Progenitor cell of endocrine pancreas (in vitro differentiated cells): ENCODE results near the gene KRTAP10-1. TPM values are rescaled to one million over a fixed set of nuclear protein-coding genes. Genes with fewer than 3 reads are reported as not detected.

ENCODE experiments used
- DNase-seq: peaks from one replicate; pipeline ENCODE4 v3.0.0; 2021; ENCODE audit warnings: low spot score; ENCODE audit not compliant: unreplicated experiment
- H3K27ac Mint-ChIP-seq: 2 replicates; pipeline ENCODE4 v1.8.0; 2021; ENCODE audit warnings: mild to moderate bottlenecking, moderate library complexity, mixed read lengths
- H3K27me3 Mint-ChIP-seq: 2 replicates; pipeline ENCODE4 v1.8.0; 2021; ENCODE audit warnings: mixed read lengths
- H3K36me3 Mint-ChIP-seq: 2 replicates; pipeline ENCODE4 v1.8.0; 2022; ENCODE audit warnings: mixed read lengths; ENCODE audit not compliant: insufficient read depth
- H3K4me1 Mint-ChIP-seq: 2 replicates; pipeline ENCODE4 v1.8.0; 2021; ENCODE audit warnings: low read depth, mixed read lengths
- H3K4me3 Mint-ChIP-seq: 2 replicates; pipeline ENCODE4 v1.8.0; 2021; ENCODE audit warnings: low read depth, mild to moderate bottlenecking, moderate library complexity, mixed read lengths
- H3K9me3 Mint-ChIP-seq: 2 replicates; pipeline ENCODE4 v1.8.0; 2021; ENCODE audit warnings: low read depth, mixed read lengths
- CTCF ChIP-seq: fragments of 200-600 bp; sonication (generic); IDR thresholded peaks from one replicate; pipeline ENCODE4 v1.5.0; 2021; ENCODE audit warnings: antibody characterized with exemption, mild to moderate bottlenecking; ENCODE audit not compliant: unreplicated experiment
- long read RNA-seq: library from polyadenylated mRNA; unstranded; transcript quantifications from one replicate; pipeline ENCODE4 v2.0.0, GENCODE V29; 2020
- total RNA-seq: library from RNA; stranded (reverse); gene quantifications from 2 replicates; pipeline ENCODE4 v1.2.1, GENCODE V29; 2021

Gene KRTAP10-1
- total RNA-seq = not detected in 2 replicates
- long read RNA-seq = 0 reads

GRCh38 chr21:44539991-44540666, at the start of gene KRTAP10-1:
TSS of gene KRTAP10-1 (minus strand) at chr21:44540195. CDS start at chr21:44540150, 45 bp downstream.
- Mint-ChIP-seq H3K27me3 (no peaks in the 10 kb centered on the region), H3K27ac (no peak within 1 kb of the TSS)

GRCh38 chr21:44589094-44589493, 49.1 kb upstream of the KRTAP10-1 start:
- peaks cover 12% of the 10 kb centered on the region for H3K9me3 Mint-ChIP-seq
- H3K27ac Mint-ChIP-seq = no peak overlapping the region
- TF ChIP-seq CTCF = no peak
- no peak overlapping the region for H3K4me3 Mint-ChIP-seq
- DNase-seq = no peak
- H3K36me3 Mint-ChIP-seq = no peaks in the 10 kb centered on the region
- H3K4me1 Mint-ChIP-seq = peaks cover 7% of the 10 kb centered on the region
- peaks cover 8% of the 10 kb centered on the region for H3K27me3 Mint-ChIP-seq

More at GRCh38 chr21:44539991-44540666, at the start of gene KRTAP10-1:
- H3K36me3 Mint-ChIP-seq = no peaks in the 10 kb centered on the region
- no peaks in the 10 kb centered on the region for H3K9me3 Mint-ChIP-seq
- DNase-seq = peak; percentile 5
- no peak for TF ChIP-seq CTCF
- no peak within 1 kb of the TSS for H3K4me3 Mint-ChIP-seq
- no peaks in the 10 kb centered on the region for H3K4me1 Mint-ChIP-seq

- no peak for TF ChIP-seq CTCF
- Mint-ChIP-seq H3K27ac (no peak overlapping the region), H3K4me1 (no peaks in the 10 kb centered on the region), H3K9me3 (peaks cover 19% of the 10 kb centered on the region), H3K4me3 (no peak overlapping the region), H3K36me3 (peaks cover 2% of the 10 kb centered on the region), H3K27me3 (peaks cover 15% of the 10 kb centered on the region)
- DNase-seq = no peak
Measured at GRCh38 chr21:44585892-44586291, 45.9 kb upstream of the KRTAP10-1 start.

GRCh38 chr21:44583800-44584147, 43.8 kb upstream of the KRTAP10-1 start:
- Mint-ChIP-seq H3K36me3 (peaks cover 2% of the 10 kb centered on the region), H3K27ac (no peak overlapping the region), H3K27me3 (peaks cover 15% of the 10 kb centered on the region), H3K4me1 (no peaks in the 10 kb centered on the region), H3K4me3 (no peak overlapping the region), H3K9me3 (peaks cover 19% of the 10 kb centered on the region)
- TF ChIP-seq CTCF = no peak
- no peak for DNase-seq

GRCh38 chr21:44583089-44583799, 43.2 kb upstream of the KRTAP10-1 start:
- Mint-ChIP-seq H3K4me1 (no peaks in the 10 kb centered on the region), H3K36me3 (peaks cover 2% of the 10 kb centered on the region), H3K27ac (no peak overlapping the region), H3K27me3 (peaks cover 15% of the 10 kb centered on the region), H3K9me3 (peaks cover 20% of the 10 kb centered on the region), H3K4me3 (no peak overlapping the region)
- DNase-seq = no peak
- TF ChIP-seq CTCF = no peak
